ENCODE measurements around the gene COLEC12.

COLEC12 gene

DNA sequence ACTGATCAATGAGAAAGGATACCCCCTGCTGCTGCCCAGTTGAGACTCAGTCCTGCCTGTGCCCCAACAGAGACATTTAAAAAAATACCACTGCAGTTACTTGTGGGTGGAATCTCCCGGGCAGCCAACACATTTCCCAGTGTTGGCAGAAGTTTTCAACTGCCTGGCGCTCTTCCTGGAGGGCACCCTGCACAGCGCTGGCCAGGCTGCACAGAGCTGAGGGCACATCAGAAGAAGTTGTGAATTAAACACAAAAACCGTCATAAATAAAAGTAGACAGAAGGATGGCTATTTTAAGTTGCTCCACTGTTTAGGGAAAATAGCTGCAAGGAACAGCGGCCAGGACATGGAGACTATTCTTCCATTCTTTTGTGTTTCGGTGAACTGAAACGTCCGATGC lies 122.4 kb downstream of the COLEC12 start:
- H3K4me3 Mint-ChIP-seq = no peak overlapping the region
- DNase-seq (ENCODE audit: low spot score) = no peak
- H3K27ac Mint-ChIP-seq = no peak overlapping the region
- no peaks in the 10 kb centered on the region for H3K9me3 Mint-ChIP-seq
- H3K4me1 Mint-ChIP-seq (ENCODE audit: low read depth) = peaks cover 2% of the 10 kb centered on the region
- peaks cover 8% of the 10 kb centered on the region for H3K27me3 Mint-ChIP-seq (ENCODE audit: low read depth)
- H3K36me3 Mint-ChIP-seq (ENCODE audit: low read depth) = no peaks in the 10 kb centered on the region

DNA sequence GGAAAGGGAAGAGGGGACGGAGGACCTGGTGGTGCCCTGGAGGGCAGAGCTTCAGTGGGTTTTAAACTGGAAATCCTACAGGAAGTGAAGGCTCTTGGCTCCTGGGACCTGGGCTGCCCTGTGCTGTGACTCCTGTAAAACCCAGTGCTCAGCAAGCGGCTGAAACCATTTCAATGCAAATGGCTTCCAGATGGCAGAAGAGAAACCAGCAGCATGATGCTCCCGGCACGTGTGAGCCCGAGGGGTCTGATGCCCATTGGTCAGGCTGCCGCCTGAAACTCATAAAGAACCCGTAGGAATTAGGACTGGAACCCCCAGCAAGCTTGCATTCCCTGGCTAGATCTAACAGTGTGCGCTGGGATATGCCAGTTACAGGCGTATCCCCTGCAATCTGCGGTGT lies 123.4 kb downstream of the COLEC12 start:
- Mint-ChIP-seq H3K4me1 (ENCODE audit: low read depth) (peaks cover 2% of the 10 kb centered on the region), H3K27me3 (ENCODE audit: low read depth) (peaks cover 8% of the 10 kb centered on the region), H3K36me3 (ENCODE audit: low read depth) (no peaks in the 10 kb centered on the region), H3K9me3 (no peaks in the 10 kb centered on the region), H3K4me3 (no peak overlapping the region), H3K27ac (no peak overlapping the region)
- DNase-seq (ENCODE audit: low spot score) = no peak

DNA sequence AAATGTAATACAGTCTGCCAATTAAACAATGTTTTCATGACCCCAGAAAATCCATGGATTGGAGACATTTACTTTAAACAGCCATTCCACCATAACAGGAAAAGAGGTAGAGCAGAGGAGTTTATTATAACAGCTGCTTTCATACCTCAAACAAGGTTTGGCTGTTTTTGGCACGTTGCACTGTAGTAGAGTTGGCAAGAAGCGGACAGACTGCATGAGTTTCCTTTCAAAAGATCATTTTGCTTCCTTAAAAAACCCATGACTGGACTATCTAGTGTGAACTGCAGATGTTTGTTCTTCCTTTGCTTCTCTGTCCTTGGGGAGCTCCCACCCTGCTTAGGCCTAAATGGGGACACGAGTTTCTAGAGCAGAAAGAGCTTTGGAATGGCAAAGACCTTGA lies 124.2 kb downstream of the COLEC12 start:
- Mint-ChIP-seq H3K27ac (no peak overlapping the region), H3K36me3 (ENCODE audit: low read depth) (no peaks in the 10 kb centered on the region), H3K4me3 (no peak overlapping the region), H3K9me3 (no peaks in the 10 kb centered on the region), H3K27me3 (ENCODE audit: low read depth) (peaks cover 8% of the 10 kb centered on the region), H3K4me1 (ENCODE audit: low read depth) (peaks cover 2% of the 10 kb centered on the region)
- no peak for DNase-seq (ENCODE audit: low spot score)

DNA sequence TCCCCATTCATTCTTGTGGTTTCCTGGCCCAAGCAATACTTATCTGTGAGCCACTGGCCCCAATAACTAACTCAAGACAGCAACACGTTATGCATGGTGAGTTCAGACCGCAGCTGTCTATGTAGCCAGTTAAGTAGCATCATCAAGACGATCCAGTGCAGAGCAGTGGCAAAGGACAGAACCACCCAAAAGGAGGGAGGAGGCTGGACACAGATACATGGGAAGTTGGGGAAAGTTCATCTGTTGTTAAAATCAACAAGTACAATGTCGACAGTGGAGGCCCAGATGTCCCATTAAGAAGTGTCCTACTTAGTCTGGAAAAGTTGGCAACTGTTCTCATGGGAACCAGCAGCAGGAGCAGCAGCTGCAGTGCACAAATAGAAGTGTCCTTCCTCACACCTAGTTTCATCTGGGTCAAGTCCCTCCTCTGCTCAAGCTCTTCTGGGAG lies 125.8 kb downstream of the COLEC12 start:
- no peak for DNase-seq (ENCODE audit: low spot score)
- Mint-ChIP-seq H3K4me1 (ENCODE audit: low read depth) (peaks cover 2% of the 10 kb centered on the region), H3K4me3 (no peak overlapping the region), H3K27me3 (ENCODE audit: low read depth) (peaks cover 4% of the 10 kb centered on the region), H3K36me3 (ENCODE audit: low read depth) (no peaks in the 10 kb centered on the region), H3K27ac (no peak overlapping the region), H3K9me3 (no peaks in the 10 kb centered on the region)

DNA sequence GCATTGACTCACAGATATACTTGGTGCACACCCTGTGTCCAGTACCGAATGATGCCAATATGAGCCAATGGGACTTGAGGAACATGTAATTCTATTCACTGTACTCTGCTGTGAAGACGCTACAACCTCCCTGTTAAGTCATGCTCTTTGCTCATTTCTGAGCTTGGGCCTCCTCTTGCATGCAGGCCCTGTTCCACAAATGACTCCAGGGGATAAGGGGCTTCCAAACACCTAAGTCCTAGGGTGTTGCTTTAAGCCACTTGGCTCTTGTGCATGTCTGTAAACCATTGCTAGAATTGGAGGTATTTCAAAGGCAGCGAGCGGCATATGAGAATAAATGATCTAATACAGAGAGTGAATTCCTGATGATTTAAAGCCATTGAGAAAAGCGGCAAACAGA lies 126.7 kb downstream of the COLEC12 start:
- no peak for DNase-seq (ENCODE audit: low spot score)
- no peak overlapping the region for H3K27ac Mint-ChIP-seq
- no peaks in the 10 kb centered on the region for H3K36me3 Mint-ChIP-seq (ENCODE audit: low read depth)
- no peak overlapping the region for H3K4me3 Mint-ChIP-seq
- no peaks in the 10 kb centered on the region for H3K27me3 Mint-ChIP-seq (ENCODE audit: low read depth)
- H3K9me3 Mint-ChIP-seq = no peaks in the 10 kb centered on the region
- H3K4me1 Mint-ChIP-seq (ENCODE audit: low read depth) = no peaks in the 10 kb centered on the region

DNA sequence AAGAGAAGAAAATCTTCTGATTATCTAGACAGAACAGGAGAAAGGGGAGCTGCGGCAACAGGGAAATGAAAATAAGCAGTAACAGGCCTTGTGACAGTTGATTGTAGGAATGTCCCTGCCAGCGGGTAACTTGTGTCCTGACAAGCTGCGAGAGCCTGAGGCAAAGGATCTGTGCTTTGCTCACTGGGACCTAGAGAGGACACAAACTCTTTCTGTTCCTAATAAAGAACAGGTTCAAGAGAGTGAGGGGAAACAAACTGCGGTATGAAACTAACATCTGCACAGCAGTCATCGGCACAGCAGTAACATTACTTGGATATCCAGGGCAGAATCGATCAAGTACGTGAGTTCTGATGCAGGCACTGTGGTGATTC lies 128.9 kb downstream of the COLEC12 start:
- H3K27ac Mint-ChIP-seq = no peak overlapping the region

DNA sequence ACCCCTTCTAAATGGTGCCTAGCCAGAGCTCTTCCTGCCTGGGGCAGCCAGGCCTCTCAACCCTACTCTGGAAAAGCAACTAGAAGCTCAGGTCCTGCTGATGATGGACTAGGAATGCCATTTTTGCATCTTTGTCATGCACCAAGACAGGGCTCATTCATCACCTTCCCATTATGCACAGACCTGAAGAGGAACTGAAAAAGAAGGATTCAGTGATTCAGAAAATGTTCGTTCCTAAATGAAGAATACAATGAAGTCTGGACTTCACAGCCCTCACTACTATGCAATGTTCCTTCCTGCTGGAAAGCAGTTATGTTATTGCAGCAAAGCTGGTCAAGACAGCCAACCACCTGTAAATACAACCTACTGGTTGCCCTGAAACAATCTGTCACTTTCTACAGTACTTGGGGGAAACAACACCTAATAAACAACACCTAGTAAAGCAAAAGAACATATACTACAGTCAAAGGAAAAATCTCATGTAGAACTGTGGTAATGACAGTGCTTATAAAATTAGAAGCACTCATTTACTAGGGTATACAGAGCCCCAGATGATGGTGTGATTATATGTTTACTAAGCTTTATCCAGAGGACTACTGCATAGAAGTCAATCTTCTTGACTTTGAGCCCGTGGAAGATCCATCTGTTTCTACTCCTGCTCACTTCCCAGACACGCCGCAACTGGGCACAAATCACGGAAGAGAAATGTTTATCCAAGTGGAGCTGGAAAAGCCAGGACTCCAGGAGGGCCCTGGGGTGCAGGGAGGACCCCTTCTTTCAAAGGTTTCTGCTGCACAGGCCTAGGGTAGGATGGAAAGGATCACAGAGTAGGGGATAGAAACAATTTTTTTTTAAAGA lies 129.5 kb downstream of the COLEC12 start:
- no peak overlapping the region for H3K4me3 Mint-ChIP-seq
- no peaks in the 10 kb centered on the region for H3K27me3 Mint-ChIP-seq (ENCODE audit: low read depth)
- DNase-seq (ENCODE audit: low spot score) = no peak
- H3K36me3 Mint-ChIP-seq (ENCODE audit: low read depth) = no peaks in the 10 kb centered on the region
- no peaks in the 10 kb centered on the region for H3K4me1 Mint-ChIP-seq (ENCODE audit: low read depth)
- H3K27ac Mint-ChIP-seq = no peak overlapping the region
- no peaks in the 10 kb centered on the region for H3K9me3 Mint-ChIP-seq

More for the DNA sequence above, 128.9 kb downstream of the COLEC12 start:
- no peaks in the 10 kb centered on the region for H3K36me3 Mint-ChIP-seq (ENCODE audit: low read depth)
- no peaks in the 10 kb centered on the region for H3K4me1 Mint-ChIP-seq (ENCODE audit: low read depth)
- H3K27me3 Mint-ChIP-seq (ENCODE audit: low read depth) = no peaks in the 10 kb centered on the region
- no peaks in the 10 kb centered on the region for H3K9me3 Mint-ChIP-seq
- no peak overlapping the region for H3K4me3 Mint-ChIP-seq
- DNase-seq (ENCODE audit: low spot score) = no peak

DNA sequence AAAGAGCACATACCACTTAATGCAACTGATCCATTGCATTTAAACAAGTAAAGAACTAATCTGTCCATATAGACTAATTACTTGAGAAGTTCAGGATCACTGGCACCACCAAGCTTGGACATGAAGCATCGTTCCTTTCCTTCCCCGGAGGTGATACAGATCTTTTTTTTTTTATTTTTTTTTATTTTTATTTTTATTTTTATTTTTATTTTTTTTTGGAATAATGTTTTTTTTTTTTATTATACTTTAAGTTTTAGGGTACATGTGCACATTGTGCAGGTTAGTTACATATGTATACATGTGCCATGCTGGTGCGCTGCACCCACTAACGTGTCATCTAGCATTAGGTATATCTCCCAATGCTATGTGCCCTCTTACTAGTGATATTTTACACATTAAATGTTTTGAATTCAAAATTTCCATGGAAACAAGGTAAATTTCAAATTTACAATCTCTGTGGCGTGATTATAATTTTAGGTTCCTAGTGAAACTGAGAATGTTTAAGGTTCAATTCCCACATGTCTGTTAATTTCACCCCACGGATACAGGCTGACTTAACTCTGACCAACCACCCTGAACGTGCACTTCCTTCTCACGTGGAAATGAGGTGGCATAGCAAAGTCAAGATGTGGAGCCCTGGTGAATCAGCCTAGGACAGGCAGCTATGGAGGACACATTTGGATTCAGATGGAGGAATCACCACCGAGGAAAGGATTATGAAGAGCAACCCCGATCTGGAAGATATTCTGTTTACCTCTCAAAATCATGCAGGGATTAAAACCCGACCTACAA lies 131.1 kb downstream of the COLEC12 start:
- Mint-ChIP-seq H3K4me1 (ENCODE audit: low read depth) (no peaks in the 10 kb centered on the region), H3K9me3 (no peaks in the 10 kb centered on the region), H3K27me3 (ENCODE audit: low read depth) (no peaks in the 10 kb centered on the region), H3K4me3 (no peak overlapping the region), H3K27ac (no peak overlapping the region), H3K36me3 (ENCODE audit: low read depth) (no peaks in the 10 kb centered on the region)
- DNase-seq (ENCODE audit: low spot score) = no peak

DNA sequence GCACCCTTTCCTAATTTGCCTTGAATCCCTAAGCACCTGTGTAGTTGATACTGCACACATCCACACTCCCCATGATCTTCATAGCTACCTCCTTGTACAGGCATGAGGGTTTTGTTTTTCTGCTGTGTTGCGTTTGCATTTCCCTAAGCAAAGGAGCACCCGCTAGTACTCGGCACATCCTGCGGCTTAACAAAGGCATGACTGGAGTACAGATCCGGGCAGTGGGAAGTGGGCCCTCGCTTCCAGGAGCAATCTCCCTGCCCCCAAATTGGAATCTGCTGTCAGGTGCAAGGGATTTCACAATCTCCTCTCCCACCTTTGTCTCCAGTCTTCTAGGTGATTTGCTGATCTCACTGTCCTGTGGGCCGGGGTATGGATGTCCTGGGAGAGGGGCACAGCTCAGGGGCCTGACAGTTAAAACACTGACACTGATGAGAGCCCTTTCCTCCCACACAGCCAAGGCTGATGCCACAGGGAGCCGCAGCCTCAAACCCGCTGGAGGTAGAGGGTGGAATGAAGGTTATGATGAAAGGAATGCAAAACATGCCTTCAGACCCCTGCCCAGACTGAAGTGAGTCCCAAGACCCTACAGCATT lies 133.9 kb downstream of the COLEC12 start:
- no peak overlapping the region for H3K4me3 Mint-ChIP-seq
- no peaks in the 10 kb centered on the region for H3K36me3 Mint-ChIP-seq (ENCODE audit: low read depth)
- no peaks in the 10 kb centered on the region for H3K27me3 Mint-ChIP-seq (ENCODE audit: low read depth)
- DNase-seq (ENCODE audit: low spot score) = no peak
- H3K4me1 Mint-ChIP-seq (ENCODE audit: low read depth) = no peaks in the 10 kb centered on the region
- H3K27ac Mint-ChIP-seq = no peak overlapping the region
- no peaks in the 10 kb centered on the region for H3K9me3 Mint-ChIP-seq

DNA sequence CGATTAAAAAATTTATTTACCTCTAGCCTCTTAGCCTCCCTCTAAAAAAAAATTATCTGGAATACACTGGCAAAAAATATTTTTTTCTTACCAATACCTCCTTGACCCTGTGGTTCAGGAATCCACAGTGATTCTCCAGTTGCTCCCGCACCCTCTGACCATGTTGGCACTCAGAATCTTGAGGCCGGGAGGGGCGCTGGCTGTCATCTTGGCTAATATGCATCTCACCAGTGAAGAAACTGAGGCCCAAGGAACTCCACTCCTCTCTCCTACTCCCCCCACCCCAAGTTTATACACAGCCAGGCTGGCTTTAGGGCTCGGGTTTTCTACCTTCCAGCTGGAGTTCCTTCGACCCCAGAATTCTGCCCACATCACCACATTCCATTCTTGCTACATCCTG lies 134.8 kb downstream of the COLEC12 start:
- no peak overlapping the region for H3K27ac Mint-ChIP-seq
- H3K36me3 Mint-ChIP-seq (ENCODE audit: low read depth) = no peaks in the 10 kb centered on the region
- no peaks in the 10 kb centered on the region for H3K4me1 Mint-ChIP-seq (ENCODE audit: low read depth)
- H3K9me3 Mint-ChIP-seq = no peaks in the 10 kb centered on the region
- DNase-seq (ENCODE audit: low spot score) = no peak
- no peak overlapping the region for H3K4me3 Mint-ChIP-seq
- no peaks in the 10 kb centered on the region for H3K27me3 Mint-ChIP-seq (ENCODE audit: low read depth)

DNA sequence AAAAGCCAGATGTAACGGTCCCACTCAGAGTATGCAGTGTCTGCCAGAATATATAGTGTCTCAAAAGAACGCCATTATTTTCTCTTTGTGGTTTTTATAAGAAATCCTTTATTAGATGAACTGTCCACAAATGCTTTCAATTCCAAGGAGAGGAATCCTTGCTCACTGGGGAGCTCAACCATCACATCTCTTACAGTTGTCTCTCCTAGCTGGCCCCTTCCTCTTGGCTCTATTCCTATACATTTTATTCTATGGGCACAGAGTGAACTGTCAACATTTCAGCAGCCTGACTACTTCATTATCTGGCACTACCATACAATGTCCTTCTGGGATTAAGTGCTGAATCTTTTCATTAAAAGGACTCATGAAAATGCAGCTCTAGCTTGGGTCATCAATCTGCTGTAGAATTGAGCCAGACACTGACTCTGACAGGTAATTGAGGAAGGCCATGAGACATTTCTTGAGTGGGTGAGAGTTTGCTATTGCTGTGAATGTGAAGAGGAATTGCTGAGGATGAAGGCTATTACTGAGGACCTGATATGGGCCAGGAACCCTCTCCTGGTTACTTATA lies 136.2 kb downstream of the COLEC12 start:
- Mint-ChIP-seq H3K9me3 (no peaks in the 10 kb centered on the region), H3K4me3 (no peak overlapping the region), H3K27me3 (ENCODE audit: low read depth) (no peaks in the 10 kb centered on the region), H3K27ac (no peak overlapping the region), H3K4me1 (ENCODE audit: low read depth) (no peaks in the 10 kb centered on the region), H3K36me3 (ENCODE audit: low read depth) (no peaks in the 10 kb centered on the region)
- DNase-seq (ENCODE audit: low spot score) = no peak

DNA sequence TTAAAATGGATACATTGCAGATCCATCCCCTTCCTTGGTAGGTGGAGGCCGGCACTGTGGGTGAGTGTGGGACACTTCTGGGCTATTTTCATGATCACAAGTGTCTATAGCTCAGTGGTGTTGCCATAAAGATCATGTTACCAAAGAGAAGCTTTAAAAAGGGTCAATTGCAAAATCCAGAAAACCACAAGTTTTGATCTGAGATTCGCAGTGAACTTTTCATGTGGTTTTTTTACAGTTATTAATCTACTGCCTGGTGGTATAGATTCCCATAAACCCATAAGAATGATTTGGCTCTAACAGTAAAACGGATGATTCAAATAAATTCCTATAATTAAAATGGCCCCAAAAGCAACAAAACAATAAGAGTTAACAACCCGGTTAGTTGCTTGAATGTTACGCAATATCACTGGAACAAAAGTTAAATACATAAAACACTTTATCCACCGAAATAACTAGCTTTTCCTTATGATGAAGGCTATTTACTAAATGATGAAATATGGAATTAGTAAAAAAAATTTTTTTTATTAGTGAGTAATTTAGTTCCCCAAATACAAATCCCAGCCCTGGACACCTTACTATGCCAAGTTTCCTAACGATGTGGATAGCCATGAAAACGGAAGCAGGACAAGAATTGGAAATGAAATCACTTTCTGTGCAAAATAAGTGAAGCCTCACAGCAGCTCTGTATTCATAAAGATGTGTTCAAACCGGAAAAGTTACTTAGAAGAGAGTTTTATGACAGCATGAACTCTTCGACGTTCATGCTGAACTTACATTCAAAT lies 137.0 kb downstream of the COLEC12 start:
- no peaks in the 10 kb centered on the region for H3K9me3 Mint-ChIP-seq
- H3K4me3 Mint-ChIP-seq = no peak overlapping the region
- no peak overlapping the region for H3K27ac Mint-ChIP-seq
- H3K27me3 Mint-ChIP-seq (ENCODE audit: low read depth) = no peaks in the 10 kb centered on the region
- no peaks in the 10 kb centered on the region for H3K36me3 Mint-ChIP-seq (ENCODE audit: low read depth)
- no peaks in the 10 kb centered on the region for H3K4me1 Mint-ChIP-seq (ENCODE audit: low read depth)
- no peak for DNase-seq (ENCODE audit: low spot score)

Measured in T-helper 2 cell treated with Interferon-gamma antibody and Interleukin-4, amounts not matched to agents 5 μg/mL and 100 μg/mL, for 36 hours (primary cell).